ENCODE results near the gene NRG4. TPM values are rescaled to one million over a fixed set of nuclear protein-coding genes. Genes with fewer than 3 reads are reported as not detected.

The NRG4 gene
- total RNA-seq, 1 donor = not detected

DNA sequence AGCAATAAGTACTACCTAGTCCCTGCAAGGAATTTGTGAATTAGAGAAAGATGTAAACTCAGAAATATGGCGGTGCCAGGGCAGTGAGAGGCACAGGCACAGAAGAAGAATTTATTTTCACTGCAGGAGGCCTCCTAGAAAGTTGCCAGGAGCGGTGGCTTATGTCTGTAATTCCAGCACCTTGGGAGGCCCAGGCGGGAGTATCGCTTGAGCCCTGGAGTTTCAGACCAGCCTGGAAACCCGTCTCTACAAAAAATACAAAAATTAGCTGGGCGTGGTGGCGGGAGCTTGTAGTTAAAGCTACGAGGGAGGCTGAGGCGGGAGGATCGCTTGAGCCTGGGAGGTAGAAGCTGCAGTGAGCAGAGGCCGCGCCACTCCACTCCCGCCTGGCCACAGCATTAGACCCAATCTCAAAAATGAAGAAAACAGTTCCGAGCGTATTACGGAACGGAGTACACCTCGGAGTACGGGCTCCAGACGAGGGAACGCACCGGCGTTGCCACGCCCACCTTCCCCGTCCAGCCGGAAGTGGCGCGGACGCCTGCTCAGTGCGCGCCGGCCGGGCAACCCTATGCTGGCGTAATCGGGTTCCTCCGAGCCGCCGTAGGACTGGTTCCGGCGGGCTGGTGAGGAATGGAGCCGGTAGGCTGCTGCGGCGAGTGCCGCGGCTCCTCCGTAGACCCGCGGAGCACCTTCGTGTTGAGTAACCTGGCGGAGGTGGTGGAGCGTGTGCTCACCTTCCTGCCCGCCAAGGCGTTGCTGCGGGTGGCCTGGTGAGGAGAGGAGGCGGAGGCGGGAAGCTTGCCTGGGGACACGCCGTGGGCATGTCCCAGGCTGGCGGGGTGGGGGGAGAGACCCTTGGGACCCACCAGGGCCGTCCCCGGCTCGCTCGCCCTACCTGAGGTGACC, 108.6 kb downstream of the NRG4 start, which contains the start of gene FBXO22:
Gene FBXO22, plus strand, starts transcription at position 548 of the 909 bp plus-strand sequence. Its CDS starts 86 bp downstream, at position 634.
- peak within 1 kb of the TSS; percentile 89 for H3K4me3 ChIP-seq (ENCODE audit: low read depth, low read length)
- DNase-seq (ENCODE audit: low read depth) = peak; percentile 87
- TF ChIP-seq, protein P1, sequence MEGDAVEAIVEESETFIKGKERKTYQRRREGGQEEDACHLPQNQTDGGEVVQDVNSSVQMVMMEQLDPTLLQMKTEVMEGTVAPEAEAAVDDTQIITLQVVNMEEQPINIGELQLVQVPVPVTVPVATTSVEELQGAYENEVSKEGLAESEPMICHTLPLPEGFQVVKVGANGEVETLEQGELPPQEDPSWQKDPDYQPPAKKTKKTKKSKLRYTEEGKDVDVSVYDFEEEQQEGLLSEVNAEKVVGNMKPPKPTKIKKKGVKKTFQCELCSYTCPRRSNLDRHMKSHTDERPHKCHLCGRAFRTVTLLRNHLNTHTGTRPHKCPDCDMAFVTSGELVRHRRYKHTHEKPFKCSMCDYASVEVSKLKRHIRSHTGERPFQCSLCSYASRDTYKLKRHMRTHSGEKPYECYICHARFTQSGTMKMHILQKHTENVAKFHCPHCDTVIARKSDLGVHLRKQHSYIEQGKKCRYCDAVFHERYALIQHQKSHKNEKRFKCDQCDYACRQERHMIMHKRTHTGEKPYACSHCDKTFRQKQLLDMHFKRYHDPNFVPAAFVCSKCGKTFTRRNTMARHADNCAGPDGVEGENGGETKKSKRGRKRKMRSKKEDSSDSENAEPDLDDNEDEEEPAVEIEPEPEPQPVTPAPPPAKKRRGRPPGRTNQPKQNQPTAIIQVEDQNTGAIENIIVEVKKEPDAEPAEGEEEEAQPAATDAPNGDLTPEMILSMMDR (IDR thresholded peaks at IDR 0.05; ENCODE audit: insufficient read depth, low read length) = no peak

DNA sequence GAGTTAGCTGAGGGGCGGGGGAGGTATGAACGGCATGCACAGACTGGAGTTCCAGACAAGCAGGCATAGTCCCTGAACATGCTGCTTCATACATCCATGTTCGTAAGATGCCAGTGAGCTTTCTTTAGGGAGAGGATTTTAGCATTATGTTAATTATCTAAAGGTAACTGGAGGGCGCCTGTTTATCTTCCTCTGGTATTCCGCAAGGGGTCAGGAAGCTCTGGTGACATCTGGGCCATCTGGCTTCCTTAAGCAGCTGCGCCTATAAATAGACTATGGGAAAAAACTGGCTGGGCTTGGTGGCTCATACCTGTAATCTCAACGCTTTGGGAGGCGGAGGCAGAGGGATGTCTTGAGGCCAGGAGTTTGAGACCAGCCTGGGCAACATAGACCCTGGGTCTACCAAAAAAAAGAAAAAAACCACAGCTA, 110.1 kb downstream of the NRG4 start:
- TF ChIP-seq, protein P1 (IDR thresholded peaks at IDR 0.05; ENCODE audit: insufficient read depth, low read length) = no peak
- no peak overlapping the region for H3K4me3 ChIP-seq (ENCODE audit: low read depth, low read length)
- no peak for DNase-seq (ENCODE audit: low read depth)

DNA sequence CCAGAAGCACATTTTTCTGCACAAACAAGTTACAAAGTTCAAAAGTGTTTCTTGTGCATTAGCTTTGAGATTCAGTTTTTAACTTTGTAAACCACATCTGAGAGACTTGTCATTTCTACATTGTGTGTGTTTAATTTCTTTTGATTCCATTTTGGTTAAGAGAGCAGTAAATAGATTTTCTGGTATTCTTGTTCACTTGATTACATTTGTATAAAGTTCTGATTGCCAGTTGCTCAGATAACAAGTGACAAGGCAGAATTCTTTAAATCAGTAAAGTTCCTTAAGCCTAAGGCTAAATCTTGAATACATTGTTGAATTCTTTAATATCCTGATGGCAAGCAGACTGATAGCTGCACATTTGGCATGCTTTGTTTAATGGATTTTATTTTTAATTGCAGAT, 111.6 kb downstream of the NRG4 start:
- TF ChIP-seq, protein P1 (IDR thresholded peaks at IDR 0.05; ENCODE audit: insufficient read depth, low read length) = no peak
- H3K4me3 ChIP-seq (ENCODE audit: low read depth, low read length) = no peak overlapping the region
- DNase-seq (ENCODE audit: low read depth) = no peak

DNA sequence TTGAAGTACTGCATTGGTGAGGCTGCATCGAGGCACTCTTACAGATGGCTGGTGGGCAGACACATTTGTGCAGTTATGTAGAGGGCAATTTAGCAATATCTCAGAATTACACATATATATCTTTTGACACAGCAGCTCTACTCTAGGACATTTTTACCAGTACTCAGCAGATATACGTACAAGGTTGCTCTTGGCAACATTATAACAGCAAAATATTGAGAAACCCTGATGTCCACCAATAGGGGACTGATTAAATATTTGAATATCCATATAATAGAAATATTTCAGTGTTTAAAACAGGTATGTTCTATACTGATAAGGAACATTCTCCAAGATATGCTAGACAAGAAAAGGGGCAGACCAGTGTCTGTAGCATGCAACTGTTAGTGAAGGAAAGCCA, 116.5 kb downstream of the NRG4 start:
- DNase-seq (ENCODE audit: low read depth) = no peak

DNA sequence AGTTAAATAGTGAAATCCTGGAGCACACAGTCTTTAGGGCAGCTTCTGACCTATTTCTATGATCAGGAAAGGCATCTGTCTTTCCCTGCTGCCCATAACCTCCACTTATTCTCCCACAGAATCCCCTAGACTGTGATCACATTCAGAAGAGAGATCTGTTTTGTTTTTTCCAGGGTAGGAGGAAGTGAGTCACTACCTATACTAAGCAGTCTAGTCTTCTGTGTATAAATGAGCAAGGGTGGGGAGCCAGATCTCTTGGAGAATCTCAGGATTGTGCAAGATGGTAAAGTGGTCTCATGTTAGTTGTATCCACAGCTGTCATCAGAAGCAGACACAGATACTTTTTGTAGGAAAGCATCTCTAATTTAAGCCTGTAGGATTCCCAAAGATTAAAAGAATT, 120.3 kb downstream of the NRG4 start:
- TF ChIP-seq, protein P1 (IDR thresholded peaks at IDR 0.05; ENCODE audit: insufficient read depth, low read length) = no peak
- peak; percentile 83 for DNase-seq (ENCODE audit: low read depth)
- H3K4me3 ChIP-seq (ENCODE audit: low read depth, low read length) = no peak overlapping the region

More for the DNA sequence above, 116.5 kb downstream of the NRG4 start:
- TF ChIP-seq, protein P1 (IDR thresholded peaks at IDR 0.05; ENCODE audit: insufficient read depth, low read length) = no peak
- H3K4me3 ChIP-seq (ENCODE audit: low read depth, low read length) = no peak overlapping the region

Small RNA genes lying within 50 kb of the gene (small RNA-seq; reads per million reads assigned to genes)
- not detected for gene RN7SL510P

Other genes with a start within 250 kb of the NRG4 start
- gene UBE2Q2, start 169.0 kb downstream of the NRG4 start, total RNA-seq (ENCODE audit: low replicate concordance) = 51.5 and 58.6 TPM in 2 replicates
- gene FBXO22, start 108.5 kb downstream of the NRG4 start, total RNA-seq (ENCODE audit: low replicate concordance) = 23.8 and 32.7 TPM in 2 replicates
- 0.09 TPM in 1 of 2 replicates, not detected in the other for gene TMEM266, start 47.6 kb upstream of the NRG4 start, total RNA-seq (ENCODE audit: low replicate concordance)